Prostate gland (tissue), 2 donors: ENCODE data around the gene NPLOC4. TPM values are rescaled to one million over a fixed set of nuclear protein-coding genes. Genes with fewer than 3 reads are reported as not detected.
A peak's percentile ranks its signal among the peaks of the same experiment; 100 is the strongest.

Experiments used
- DNase-seq: peaks from one replicate; pipeline ENCODE4 v3.0.0-alpha.2; 2019; ENCODE audit warnings: low spot score
- H3K27ac ChIP-seq, 2 donors: fragments of 200-600 bp; sonication (generic); 2 replicates each; pipeline ENCODE4 v1.5.1; 2017 to 2019
- H3K27me3 ChIP-seq: fragments of 200-600 bp; sonication (generic); replicated peaks from 2 replicates; pipeline ENCODE4 v1.5.1; 2019; ENCODE audit not compliant: insufficient read depth
- H3K36me3 ChIP-seq, 2 donors: fragments of 200-600 bp; sonication (generic); 1 replicate in 1 of 2; 2 replicates in 1 of 2; pipeline versions ENCODE4 v1.5.1 to v1.8.1; 2017 to 2019
- H3K4me1 ChIP-seq: fragments of 200-600 bp; sonication (generic); replicated peaks from 2 replicates; pipeline ENCODE4 v1.5.1; 2019
- H3K4me3 ChIP-seq, 2 donors: fragments of 200-600 bp; sonication (generic); 2 replicates each; pipeline ENCODE4 v1.5.1; 2017 to 2019
- H3K9me3 ChIP-seq: fragments of 200-600 bp; sonication (generic); 2 replicates; pipeline ENCODE4 v1.5.1; 2017
- POLR2A ChIP-seq: fragments of 450-650 bp; IDR thresholded peaks from one replicate; pipeline ENCODE4 v1.6.1; 2016; ENCODE audit warnings: antibody characterized with exemption, mild to moderate bottlenecking
- POLR2AphosphoS5 ChIP-seq: sonication (generic); formaldehyde crosslinking; IDR thresholded peaks from one replicate; pipeline ENCODE4 v1.6.1; 2017; ENCODE audit warnings: antibody characterized with exemption
- WGBS: methylation state at CpG from one replicate; pipeline ENCODE4 v1.1.5; 2018; 5-methylcytosine and 5-hydroxymethylcytosine counted together
- intact Hi-C: fragments of 100-400 bp; cut with DNase I; formaldehyde crosslinking; loops from one replicate; pipeline ENCODE4 v1.14.2; 2022
- total RNA-seq, 2 donors: library from RNA; depleted of rRNA; stranded (reverse); fragments of >200 nt; gene quantifications; one replicate each; pipeline ENCODE4 v1.1.0, GENCODE V29; 2016
- TF ChIP-seq, protein P1 (sequence below), 4 experiments: fragments of 200-600 bp in 2 of 4; fragments of 450-650 bp in 2 of 4; sonication (generic) in 2 of 4; IDR thresholded peaks; 1 replicate in 3 of 4; 2 replicates in 1 of 4; pipeline ENCODE4 v1.5.1; 2016 to 2019; ENCODE audit warnings: antibody characterized with exemption in 4 of 4, mild to moderate bottlenecking in 2 of 4, moderate library complexity in 2 of 4

The NPLOC4 gene
- total RNA-seq, 2 donors from 2014 or later = 40.1 to 84.8 TPM

DNA sequence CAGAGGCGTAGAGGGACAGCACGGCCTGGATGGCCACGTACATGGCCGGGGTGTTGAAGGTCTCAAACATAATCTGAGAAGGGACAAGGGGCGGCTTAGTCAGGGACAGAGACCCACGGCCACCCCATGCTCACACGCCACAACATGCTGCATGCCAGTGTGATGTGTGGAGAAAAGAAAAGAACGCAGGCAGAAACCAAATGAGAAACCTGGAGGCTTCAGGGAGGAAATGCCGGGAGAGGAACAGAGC, 125.4 kb downstream of the NPLOC4 start:
- intact Hi-C loops = loop anchor here (5.0 kb wide), 1 partner anchor 114 kb away; the partner anchor contains the start of gene BAHCC1
- H3K27ac ChIP-seq = peak overlapping the region; percentile 100
- H3K36me3 ChIP-seq = peaks cover 10 to 20% of the 10 kb centered on the region in 2 donors
- no peak for TF ChIP-seq POLR2A
- TF ChIP-seq, protein P1, sequence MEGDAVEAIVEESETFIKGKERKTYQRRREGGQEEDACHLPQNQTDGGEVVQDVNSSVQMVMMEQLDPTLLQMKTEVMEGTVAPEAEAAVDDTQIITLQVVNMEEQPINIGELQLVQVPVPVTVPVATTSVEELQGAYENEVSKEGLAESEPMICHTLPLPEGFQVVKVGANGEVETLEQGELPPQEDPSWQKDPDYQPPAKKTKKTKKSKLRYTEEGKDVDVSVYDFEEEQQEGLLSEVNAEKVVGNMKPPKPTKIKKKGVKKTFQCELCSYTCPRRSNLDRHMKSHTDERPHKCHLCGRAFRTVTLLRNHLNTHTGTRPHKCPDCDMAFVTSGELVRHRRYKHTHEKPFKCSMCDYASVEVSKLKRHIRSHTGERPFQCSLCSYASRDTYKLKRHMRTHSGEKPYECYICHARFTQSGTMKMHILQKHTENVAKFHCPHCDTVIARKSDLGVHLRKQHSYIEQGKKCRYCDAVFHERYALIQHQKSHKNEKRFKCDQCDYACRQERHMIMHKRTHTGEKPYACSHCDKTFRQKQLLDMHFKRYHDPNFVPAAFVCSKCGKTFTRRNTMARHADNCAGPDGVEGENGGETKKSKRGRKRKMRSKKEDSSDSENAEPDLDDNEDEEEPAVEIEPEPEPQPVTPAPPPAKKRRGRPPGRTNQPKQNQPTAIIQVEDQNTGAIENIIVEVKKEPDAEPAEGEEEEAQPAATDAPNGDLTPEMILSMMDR (IDR thresholded peaks at IDR 0.05) = no peak
- no peak for TF ChIP-seq POLR2AphosphoS5
- under 1% methylated on average over 9 of the region's 9 CpGs for WGBS
- peak overlapping the region; percentile 89 to 97 for H3K4me3 ChIP-seq
- peaks cover 5% of the 10 kb centered on the region for H3K4me1 ChIP-seq
- H3K27me3 ChIP-seq = no peaks in the 10 kb centered on the region
- H3K9me3 ChIP-seq = no peaks in the 10 kb centered on the region
- no peak for DNase-seq

DNA sequence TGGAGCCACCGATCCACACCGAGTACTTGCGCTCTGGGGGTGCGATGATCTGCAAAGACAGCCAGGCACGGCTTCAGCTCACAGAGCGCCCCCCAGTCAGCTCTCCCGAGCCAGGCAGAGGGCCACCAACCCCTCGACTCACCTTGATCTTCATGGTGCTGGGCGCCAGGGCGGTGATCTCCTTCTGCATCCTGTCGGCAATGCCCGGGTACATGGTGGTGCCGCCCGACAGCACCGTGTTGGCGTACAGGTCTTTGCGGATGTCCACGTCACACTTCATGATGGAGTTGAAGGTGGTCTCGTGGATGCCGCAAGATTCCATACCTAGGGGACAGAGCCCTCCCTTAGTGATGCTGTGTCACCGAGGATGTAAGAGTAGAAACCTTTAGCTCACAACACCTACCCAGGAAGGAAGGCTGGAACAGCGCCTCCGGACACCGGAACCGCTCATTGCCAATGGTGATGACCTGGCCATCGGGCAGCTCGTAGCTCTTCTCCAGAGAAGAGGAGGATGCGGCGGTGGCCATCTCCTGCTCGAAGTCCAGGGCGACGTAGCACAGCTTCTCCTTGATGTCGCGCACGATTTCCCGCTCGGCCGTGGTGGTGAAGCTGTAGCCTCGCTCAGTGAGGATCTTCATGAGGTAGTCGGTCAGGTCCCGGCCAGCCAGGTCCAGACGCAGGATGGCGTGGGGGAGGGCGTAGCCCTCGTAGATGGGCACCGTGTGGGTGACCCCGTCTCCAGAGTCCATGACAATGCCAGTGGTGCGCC, 125.9 kb downstream of the NPLOC4 start:
- H3K4me3 ChIP-seq = peak overlapping the region; percentile 89 to 97
- TF ChIP-seq, protein P1 (IDR thresholded peaks at IDR 0.05) = no peak
- no peaks in the 10 kb centered on the region for H3K9me3 ChIP-seq
- H3K4me1 ChIP-seq = peaks cover 5% of the 10 kb centered on the region
- DNase-seq = no peak
- under 1% methylated on average over 37 of the region's 48 CpGs for WGBS
- no peaks in the 10 kb centered on the region for H3K27me3 ChIP-seq
- intact Hi-C loops = loop anchor here (5.0 kb wide), 1 partner anchor 114 kb away; the partner anchor contains the start of gene BAHCC1
- H3K36me3 ChIP-seq = peaks cover 10 to 20% of the 10 kb centered on the region in 2 donors
- H3K27ac ChIP-seq = peak overlapping the region; percentile 100

DNA sequence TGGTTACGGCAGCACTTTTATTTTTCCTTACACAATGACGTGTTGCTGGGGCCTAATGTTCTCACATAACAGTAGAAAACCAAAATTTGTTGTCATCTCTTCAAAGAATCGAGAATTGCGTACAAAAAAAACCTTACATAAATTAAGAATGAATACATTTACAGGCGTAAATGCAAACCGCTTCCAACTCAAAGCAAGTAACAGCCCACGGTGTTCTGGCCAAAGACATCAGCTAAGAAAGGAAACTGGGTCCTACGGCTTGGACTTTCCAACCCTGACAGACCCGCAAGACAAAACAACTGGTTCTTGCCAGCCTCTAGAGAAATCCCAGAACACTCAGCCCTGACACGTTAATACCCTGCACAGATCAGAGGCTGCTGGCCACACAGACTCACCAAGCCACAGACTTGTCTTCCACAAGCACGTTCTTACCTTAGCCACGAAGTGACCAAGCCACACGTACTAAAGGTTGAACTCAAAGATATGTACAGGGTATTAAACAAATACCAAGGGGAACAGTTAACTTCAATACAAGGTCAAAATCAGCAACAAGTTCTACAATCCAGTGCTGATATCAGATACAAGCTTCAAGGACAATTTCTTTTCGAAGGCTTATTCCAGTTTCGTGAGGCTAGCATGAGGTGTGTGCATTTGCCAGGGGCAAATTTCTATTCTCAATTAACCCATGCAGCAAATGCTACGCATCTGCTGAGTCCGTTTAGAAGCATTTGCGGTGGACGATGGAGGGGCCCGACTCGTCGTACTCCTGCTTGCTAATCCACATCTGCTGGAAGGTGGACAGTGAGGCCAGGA, 126.7 kb downstream of the NPLOC4 start:
- peak; percentile 22 for TF ChIP-seq POLR2A
- TF ChIP-seq, protein P1 (IDR thresholded peaks at IDR 0.05) = no peak
- intact Hi-C loops = loop anchor here (5.0 kb wide), 1 partner anchor 113 kb away; the partner anchor contains the start of gene BAHCC1
- H3K9me3 ChIP-seq = no peaks in the 10 kb centered on the region
- H3K27ac ChIP-seq = peak overlapping the region; percentile 100
- H3K27me3 ChIP-seq = no peaks in the 10 kb centered on the region
- H3K4me1 ChIP-seq = no peaks in the 10 kb centered on the region
- peaks cover 10 to 20% of the 10 kb centered on the region in 2 donors for H3K36me3 ChIP-seq
- 1% methylated on average over 22 of the region's 22 CpGs for WGBS
- DNase-seq = no peak
- H3K4me3 ChIP-seq = peak overlapping the region; percentile 89 to 97

DNA sequence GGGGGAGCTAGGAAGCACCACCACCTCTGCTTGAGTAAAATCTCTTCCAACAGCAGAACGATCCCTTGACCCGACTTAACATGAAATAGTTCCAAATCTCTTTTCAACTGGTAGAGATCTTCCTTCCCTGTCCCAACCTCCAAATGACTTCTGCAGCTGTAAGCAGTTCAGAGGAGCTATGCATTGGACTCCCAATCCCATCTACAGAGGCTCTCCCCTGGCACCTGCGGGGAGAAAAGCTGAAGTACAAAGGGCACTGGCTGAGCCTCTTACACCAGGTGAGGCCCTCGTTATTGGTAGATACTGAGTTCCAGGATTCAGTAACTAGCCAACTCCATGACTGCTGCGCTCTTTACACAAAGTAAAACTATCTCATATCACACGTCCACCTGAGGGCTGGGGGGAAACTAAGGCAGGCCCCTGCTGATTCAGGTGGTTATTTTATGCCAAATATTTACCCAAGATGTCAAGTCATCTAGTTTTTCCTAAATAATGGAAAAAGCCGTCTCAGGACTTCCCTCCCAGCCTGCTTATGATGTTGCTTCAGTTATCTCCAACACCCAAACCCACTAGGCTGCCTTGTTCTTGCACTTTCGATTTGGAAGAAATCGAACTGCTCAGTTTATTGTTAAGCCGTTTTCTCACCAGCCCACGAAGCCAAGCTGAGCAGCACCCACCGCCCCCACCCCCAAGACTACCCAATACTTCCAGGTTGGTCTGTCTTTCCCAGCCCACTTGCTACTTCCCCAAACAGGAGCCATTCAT, 127.5 kb downstream of the NPLOC4 start:
- Histone ChIP-seq H3K36me3 (peaks cover 10 to 20% of the 10 kb centered on the region in 2 donors), H3K4me3 (peak overlapping the region; percentile 89 to 97), H3K9me3 (no peaks in the 10 kb centered on the region), H3K27me3 (no peaks in the 10 kb centered on the region), H3K27ac (peak overlapping the region; percentile 100), H3K4me1 (no peaks in the 10 kb centered on the region)
- intact Hi-C loops = no loop called here
- 11% methylated on average over 12 of the region's 12 CpGs for WGBS
- no peak for DNase-seq
- no peak for TF ChIP-seq POLR2A
- peak; percentile 2 for TF ChIP-seq POLR2AphosphoS5
- TF ChIP-seq, protein P1 (IDR thresholded peaks at IDR 0.05) = no peak
